OCI-LY3 (cell line): Measurements from ENCODE around the gene CCDC187.

Experiments
- EZH2phosphoT487 ChIP-seq: fragments of 200-600 bp; shearing (Covaris generic); IDR thresholded peaks from 2 replicates; pipeline ENCODE4 v1.6.1; 2018; ENCODE audit warnings: antibody characterized with exemption, mixed run types, low read depth
- TF ChIP-seq, protein P1 (sequence below): fragments of 200-600, 300-600 bp; sonication (generic); IDR thresholded peaks from 2 replicates; pipeline ENCODE4 v1.5.1; 2014; ENCODE audit warnings: antibody characterized with exemption, low read length, low read depth

DNA sequence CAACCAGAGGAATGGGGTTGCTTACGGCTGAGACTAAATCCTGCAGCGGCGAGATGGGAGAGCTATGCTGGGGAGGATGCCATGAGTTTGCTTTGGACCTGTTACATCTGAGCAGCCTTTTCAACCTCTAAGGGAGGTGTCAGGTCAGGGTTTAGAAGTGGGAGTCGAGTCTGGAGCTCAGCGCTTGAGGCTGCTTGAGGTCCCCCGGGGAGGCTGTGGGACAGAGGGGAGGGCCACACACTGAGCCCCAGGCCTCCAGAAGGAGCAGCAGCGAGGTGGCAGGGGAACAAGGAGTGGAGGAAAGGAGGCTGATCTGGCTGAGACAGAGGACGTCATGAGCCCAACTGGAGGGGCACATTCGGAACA lies 56.4 kb downstream of the CCDC187 start:
- TF ChIP-seq EZH2phosphoT487, result no peak
- TF ChIP-seq, protein P1, sequence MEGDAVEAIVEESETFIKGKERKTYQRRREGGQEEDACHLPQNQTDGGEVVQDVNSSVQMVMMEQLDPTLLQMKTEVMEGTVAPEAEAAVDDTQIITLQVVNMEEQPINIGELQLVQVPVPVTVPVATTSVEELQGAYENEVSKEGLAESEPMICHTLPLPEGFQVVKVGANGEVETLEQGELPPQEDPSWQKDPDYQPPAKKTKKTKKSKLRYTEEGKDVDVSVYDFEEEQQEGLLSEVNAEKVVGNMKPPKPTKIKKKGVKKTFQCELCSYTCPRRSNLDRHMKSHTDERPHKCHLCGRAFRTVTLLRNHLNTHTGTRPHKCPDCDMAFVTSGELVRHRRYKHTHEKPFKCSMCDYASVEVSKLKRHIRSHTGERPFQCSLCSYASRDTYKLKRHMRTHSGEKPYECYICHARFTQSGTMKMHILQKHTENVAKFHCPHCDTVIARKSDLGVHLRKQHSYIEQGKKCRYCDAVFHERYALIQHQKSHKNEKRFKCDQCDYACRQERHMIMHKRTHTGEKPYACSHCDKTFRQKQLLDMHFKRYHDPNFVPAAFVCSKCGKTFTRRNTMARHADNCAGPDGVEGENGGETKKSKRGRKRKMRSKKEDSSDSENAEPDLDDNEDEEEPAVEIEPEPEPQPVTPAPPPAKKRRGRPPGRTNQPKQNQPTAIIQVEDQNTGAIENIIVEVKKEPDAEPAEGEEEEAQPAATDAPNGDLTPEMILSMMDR, result no peak
